Calu3 (cell line): ENCODE data around the gene RNF208. TPM values are rescaled to one million over a fixed set of nuclear protein-coding genes. Genes with fewer than 3 reads are reported as not detected.
A peak's percentile ranks its signal among the peaks of the same experiment; 100 is the strongest.

Source experiments
- BruUV-seq: library from RNA; stranded (reverse); fragments of 400-500 nt; replicated peaks from 2 replicates; lab custom pipeline; 2021; lab: Mats Ljungman, UMichigan
- CTCF ChIA-PET: fragments of 300-600 bp; sonication (Branson Sonifier 250); formaldehyde crosslinking; loops from one replicate; lab custom pipeline; 2022; ENCODE audit warnings: antibody characterized with exemption; lab: Charles Lee
- DNase-seq: peaks from one replicate; pipeline ENCODE4 v3.0.0; 2022
- H3K27ac Mint-ChIP-seq: one replicate; pipeline ENCODE4 v1.8.0; 2022; ENCODE audit warnings: mixed read lengths; ENCODE audit not compliant: unreplicated experiment
- H3K27me3 Mint-ChIP-seq: one replicate; pipeline ENCODE4 v1.8.0; 2022; ENCODE audit warnings: mixed read lengths; ENCODE audit not compliant: unreplicated experiment
- H3K36me3 Mint-ChIP-seq: one replicate; pipeline ENCODE4 v1.8.0; 2022; ENCODE audit warnings: mild to moderate bottlenecking, moderate library complexity, mixed read lengths; ENCODE audit not compliant: insufficient read depth, unreplicated experiment
- H3K4me1 Mint-ChIP-seq: one replicate; pipeline ENCODE4 v1.8.0; 2022; ENCODE audit warnings: mild to moderate bottlenecking, low read depth, mixed read lengths; ENCODE audit not compliant: unreplicated experiment
- H3K4me3 Mint-ChIP-seq: one replicate; pipeline ENCODE4 v1.8.0; 2022; ENCODE audit warnings: mild to moderate bottlenecking, low read depth, moderate library complexity, mixed read lengths; ENCODE audit not compliant: unreplicated experiment
- H3K9me3 Mint-ChIP-seq: one replicate; pipeline ENCODE4 v1.8.0; 2022; ENCODE audit warnings: low read depth, mixed read lengths; ENCODE audit not compliant: unreplicated experiment
- CTCF ChIP-seq: fragments of 200-600 bp; IDR thresholded peaks from one replicate; pipeline ENCODE4 v1.8.0; 2022; ENCODE audit warnings: antibody characterized with exemption; ENCODE audit not compliant: unreplicated experiment
- intact Hi-C: fragments of 100-400 bp; cut with micrococcal nuclease; formaldehyde crosslinking; loops from one replicate; pipeline ENCODE4 v1.10.0; 2022; ENCODE audit not compliant: unreplicated experiment
- total RNA-seq: library from RNA; stranded (reverse); gene quantifications from 2 replicates; pipeline ENCODE4 v1.2.3, GENCODE V29; 2022

Gene RNF208
- total RNA-seq, 1 experiment from 2014 or later: 10.1 TPM

DNA sequence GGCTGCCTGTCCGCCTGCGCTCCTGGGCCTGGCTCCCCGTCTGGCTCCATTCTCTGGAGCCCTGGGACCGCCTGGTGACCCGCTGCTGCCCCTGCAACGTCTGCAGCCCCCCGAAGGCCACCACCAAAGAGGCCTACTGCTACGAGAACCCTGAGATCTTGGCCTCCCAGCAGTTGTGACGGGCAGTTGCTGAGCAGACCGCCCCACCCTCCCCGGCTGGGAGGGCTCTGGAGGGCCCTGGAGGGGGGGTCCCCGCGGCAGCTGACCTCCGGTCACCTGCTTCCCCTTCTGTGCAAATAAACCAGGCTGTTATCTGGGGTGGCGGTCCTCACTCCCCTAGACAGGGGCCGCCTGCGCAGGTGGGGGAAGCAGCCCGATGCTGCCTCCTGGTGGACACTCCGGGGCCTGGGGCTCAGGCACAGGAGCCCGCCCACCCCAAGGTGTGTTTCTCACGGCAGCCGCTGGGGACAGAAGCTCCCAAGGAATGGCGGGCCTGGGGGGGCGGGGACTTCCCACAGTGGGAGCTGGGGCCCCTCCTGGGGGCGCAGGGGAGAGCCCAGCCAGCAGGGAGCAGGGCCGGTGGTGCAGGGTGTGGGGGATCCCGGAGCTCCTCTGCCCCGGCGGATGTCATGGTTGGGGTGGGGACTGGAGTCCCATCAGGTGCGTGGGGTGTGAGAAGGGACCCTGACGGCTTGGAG lies 14.3 kb upstream of the RNF208 start:
- intact Hi-C loops: no loop called here

DNA sequence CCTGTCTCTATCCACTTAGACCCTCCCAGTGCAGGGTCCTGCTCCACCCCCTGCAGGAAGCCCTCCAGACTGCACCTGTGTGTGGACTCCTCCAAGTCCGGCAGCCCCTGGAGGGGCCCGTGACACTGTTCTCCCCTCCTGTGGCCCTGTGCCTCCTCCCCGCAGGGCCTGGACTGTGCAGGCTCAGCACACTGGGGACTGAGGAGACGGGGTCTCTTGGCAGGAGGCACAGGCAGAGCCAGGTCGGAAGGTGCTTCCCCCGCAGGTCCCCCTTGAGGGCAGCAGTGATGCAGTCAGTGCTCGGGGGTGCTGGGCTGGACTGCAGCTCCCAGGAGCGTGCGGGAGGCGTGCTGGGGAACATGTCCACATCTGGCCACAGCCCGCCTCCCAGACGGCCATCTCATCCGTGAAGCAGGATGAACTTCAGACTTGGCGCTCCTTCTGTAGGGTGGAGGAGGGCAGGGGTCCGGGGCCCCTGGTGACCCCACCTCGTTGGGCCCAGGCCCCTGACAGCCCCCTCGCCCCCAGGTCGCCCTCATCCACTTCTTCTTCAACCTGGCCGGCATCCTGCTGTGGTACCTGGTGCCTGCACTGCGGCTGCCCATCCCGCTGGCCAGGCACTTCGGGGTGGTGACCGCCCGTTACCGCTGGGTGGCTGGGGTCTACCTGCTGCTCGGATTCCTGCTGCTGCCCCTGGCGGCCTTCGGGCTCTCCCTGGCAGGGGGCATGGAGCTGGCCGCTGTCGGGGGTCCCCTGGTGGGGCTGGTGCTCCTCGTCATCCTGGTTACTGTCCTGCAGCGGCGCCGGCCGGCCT lies 13.6 kb upstream of the RNF208 start:
- no peak for TF ChIP-seq CTCF
- H3K9me3 Mint-ChIP-seq: no peaks in the 10 kb centered on the region
- no peak overlapping the region for H3K27ac Mint-ChIP-seq
- CTCF ChIA-PET: interaction anchor here (0.5 to 1.5 kb wide), 8 partner anchors 8 to 205 kb away, joined by 3 to 8 read pairs (median 4); partner anchors contain the start of genes ANAPC2, RNF224, SSNA1 and TOR4A
- DNase-seq: no peak
- peaks cover 27% of the 10 kb centered on the region for H3K4me1 Mint-ChIP-seq
- H3K27me3 Mint-ChIP-seq: peaks cover 20% of the 10 kb centered on the region
- BruUV-seq: no TSS peak
- peaks cover 30% of the 10 kb centered on the region for H3K36me3 Mint-ChIP-seq
- no peak overlapping the region for H3K4me3 Mint-ChIP-seq
- intact Hi-C loops: no loop called here

More for the DNA sequence above, 14.3 kb upstream of the RNF208 start:
- CTCF ChIA-PET: interaction anchor here (0.5 to 1.5 kb wide), 16 partner anchors 9 to 206 kb away, joined by 3 to 8 read pairs (median 4); partner anchors contain the start of genes ANAPC2, RNF224, SSNA1 and TOR4A
- no peak overlapping the region for H3K27ac Mint-ChIP-seq
- H3K36me3 Mint-ChIP-seq: peaks cover 37% of the 10 kb centered on the region
- H3K4me1 Mint-ChIP-seq: peaks cover 27% of the 10 kb centered on the region
- DNase-seq: peak; percentile 88
- no peaks in the 10 kb centered on the region for H3K9me3 Mint-ChIP-seq
- peak; percentile 94 for TF ChIP-seq CTCF
- peaks cover 27% of the 10 kb centered on the region for H3K27me3 Mint-ChIP-seq
- BruUV-seq: no TSS peak
- no peak overlapping the region for H3K4me3 Mint-ChIP-seq

DNA sequence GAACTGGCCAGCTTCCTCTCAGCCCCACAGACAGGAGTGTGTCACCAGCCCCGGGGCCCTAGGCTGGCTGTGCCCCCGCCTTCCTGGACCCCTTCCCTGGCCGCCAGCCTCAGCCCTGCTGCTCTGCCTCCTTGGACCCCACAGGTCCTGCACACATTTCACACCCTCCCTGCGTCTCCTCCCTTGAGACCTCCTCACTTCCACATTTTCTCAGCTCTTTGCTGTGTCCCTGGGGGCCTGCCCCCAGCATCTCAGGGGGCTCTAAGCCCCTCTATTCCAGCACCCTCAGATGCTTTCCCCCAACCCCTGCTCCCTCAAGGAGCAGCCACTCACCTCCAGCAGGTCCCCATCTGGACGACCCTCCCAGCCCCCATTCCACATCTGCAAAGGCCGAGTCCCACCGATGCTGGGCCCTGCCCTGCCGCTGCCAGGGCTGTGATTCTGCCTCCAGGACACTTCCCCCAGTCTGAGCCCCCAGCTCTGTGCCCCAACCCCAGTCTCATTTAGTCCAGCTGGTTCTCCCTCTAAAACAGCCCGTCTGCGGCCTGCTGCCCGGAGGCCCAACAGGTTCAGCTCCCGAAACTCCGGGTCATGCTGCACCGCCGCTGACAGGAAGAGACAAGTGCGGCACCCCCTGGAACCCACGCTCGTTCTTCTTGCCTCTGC lies 12.9 kb upstream of the RNF208 start:
- Mint-ChIP-seq H3K36me3 (peaks cover 22% of the 10 kb centered on the region), H3K4me1 (peaks cover 27% of the 10 kb centered on the region), H3K4me3 (no peak overlapping the region), H3K9me3 (no peaks in the 10 kb centered on the region), H3K27ac (no peak overlapping the region), H3K27me3 (peaks cover 17% of the 10 kb centered on the region)
- CTCF ChIA-PET: interaction anchor here (0.6 kb wide), 1 partner anchor 47 kb away, joined by 4 read pairs; no protein-coding TSS in a partner anchor
- DNase-seq: no peak
- TF ChIP-seq CTCF: no peak
- BruUV-seq: no TSS peak
- intact Hi-C loops: no loop called here

- no peak for DNase-seq
- Mint-ChIP-seq H3K27ac (no peak overlapping the region), H3K9me3 (no peaks in the 10 kb centered on the region), H3K4me1 (peaks cover 27% of the 10 kb centered on the region), H3K4me3 (no peak overlapping the region), H3K27me3 (peaks cover 17% of the 10 kb centered on the region), H3K36me3 (peaks cover 15% of the 10 kb centered on the region)
- no TSS peak for BruUV-seq
- intact Hi-C loops: no loop called here
- CTCF ChIA-PET: no interaction called here
- TF ChIP-seq CTCF: no peak
Observed at GRCh38 chr9:137234055-137234697, 12.1 kb upstream of the RNF208 start.
